ENCODE results near the gene WWTR1. TPM values are rescaled to one million over a fixed set of nuclear protein-coding genes. Genes with fewer than 3 reads are reported as not detected.

Gene WWTR1
- total and polyA plus RNA-seq, 2 donors from 2014 or later = 23.3 to 117 TPM

- no peak for TF ChIP-seq CTCF (IDR thresholded peaks at IDR 0.05; ENCODE audit: borderline replicate concordance, extremely low read depth, insufficient read depth)
- Histone ChIP-seq H3K4me3 (ENCODE audit: low read length in 3 of 3) (no peak overlapping the region), H3K9ac (ENCODE audit: low read length in 3 of 3) (peak overlapping the region in 1 of 3 donors; percentile 1), H3K36me3 (ENCODE audit: control insufficient read depth in 2 of 3, insufficient read depth in 3 of 3, low read length in 3 of 3) (peaks cover 0 to 5% (median 3%) of the 10 kb centered on the region in 3 donors), H3K27ac (ENCODE audit: low read depth in 2 of 2, low read length in 2 of 2) (peak overlapping the region in 1 of 2 donors; percentile 47), H3K9me3 (ENCODE audit: control insufficient read depth in 2 of 3, insufficient read depth in 1 of 3, low read length in 3 of 3) (no peaks in the 10 kb centered on the region), H3K27me3 (ENCODE audit: control insufficient read depth, insufficient read depth, low read length) (no peaks in the 10 kb centered on the region), H3K4me1 (ENCODE audit: control insufficient read depth in 2 of 3, insufficient read depth in 2 of 3, low read depth in 1 of 3, low read length in 3 of 3) (peaks cover 4 to 27% (median 22%) of the 10 kb centered on the region in 3 donors)
- intact Hi-C loops (cut with DNase I) = loop anchor here (10.0 kb wide), 1 partner anchor 120 kb away; the partner anchor contains the start of gene WWTR1
- DNase-seq (no peak), FAIRE-seq (no peak)
These were observed 123.0 kb downstream of the WWTR1 start for GRCh38 chr3:149534671-149535332.

DNA sequence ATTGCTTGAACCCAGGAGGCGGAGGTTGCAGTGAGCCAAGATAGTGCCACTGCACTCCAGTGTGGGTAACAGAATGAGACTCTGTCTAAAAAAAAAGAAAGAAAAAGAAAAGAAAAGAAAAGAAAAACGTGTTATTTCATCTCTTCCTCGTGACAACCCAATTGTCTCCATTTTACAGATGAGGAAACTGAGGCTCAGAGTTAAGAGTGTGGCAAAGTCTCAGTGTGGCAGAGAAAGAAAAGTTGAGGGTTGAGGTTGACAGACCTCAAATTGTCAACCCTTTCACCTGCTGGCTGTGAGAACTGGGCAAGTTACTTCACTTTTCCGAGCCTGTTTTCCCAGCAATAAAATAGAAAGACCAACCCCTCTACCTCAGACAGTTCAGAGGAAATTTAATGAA, 123.7 kb downstream of the WWTR1 start:
- FAIRE-seq = no peak
- DNase-seq = no peak
- Histone ChIP-seq H3K4me3 (ENCODE audit: low read length in 3 of 3) (no peak overlapping the region), H3K27me3 (ENCODE audit: control insufficient read depth, insufficient read depth, low read length) (no peaks in the 10 kb centered on the region), H3K27ac (ENCODE audit: low read depth in 2 of 2, low read length in 2 of 2) (no peak overlapping the region), H3K36me3 (ENCODE audit: control insufficient read depth in 2 of 3, insufficient read depth in 3 of 3, low read length in 3 of 3) (peaks cover 0 to 5% (median 3%) of the 10 kb centered on the region in 3 donors), H3K9me3 (ENCODE audit: control insufficient read depth in 2 of 3, insufficient read depth in 1 of 3, low read length in 3 of 3) (no peaks in the 10 kb centered on the region), H3K9ac (ENCODE audit: low read length in 3 of 3) (no peak overlapping the region), H3K4me1 (ENCODE audit: control insufficient read depth in 2 of 3, insufficient read depth in 2 of 3, low read depth in 1 of 3, low read length in 3 of 3) (peaks cover 4 to 22% (median 22%) of the 10 kb centered on the region in 3 donors)
- intact Hi-C loops (cut with DNase I) = loop anchor here (10.0 kb wide), 1 partner anchor 121 kb away; the partner anchor contains the start of gene WWTR1
- no peak for TF ChIP-seq CTCF (IDR thresholded peaks at IDR 0.05; ENCODE audit: borderline replicate concordance, extremely low read depth, insufficient read depth)

- no peak overlapping the region for H3K4me3 ChIP-seq (ENCODE audit: low read length in 3 of 3)
- no peak for TF ChIP-seq CTCF (IDR thresholded peaks at IDR 0.05; ENCODE audit: borderline replicate concordance, extremely low read depth, insufficient read depth)
- intact Hi-C loops (cut with DNase I) = loop anchor here (10.0 kb wide), 1 partner anchor 122 kb away; the partner anchor contains the start of gene WWTR1
- FAIRE-seq (no peak), DNase-seq (peak in 1 of 5 donors; percentile 16)
- peaks cover 0 to 5% (median 3%) of the 10 kb centered on the region in 3 donors for H3K36me3 ChIP-seq (ENCODE audit: control insufficient read depth in 2 of 3, insufficient read depth in 3 of 3, low read length in 3 of 3)
- H3K27ac ChIP-seq (ENCODE audit: low read depth in 2 of 2, low read length in 2 of 2) = peak overlapping the region in 1 of 2 donors; percentile 41
- H3K4me1 ChIP-seq (ENCODE audit: control insufficient read depth in 2 of 3, insufficient read depth in 2 of 3, low read depth in 1 of 3, low read length in 3 of 3) = peaks cover 4 to 26% (median 25%) of the 10 kb centered on the region in 3 donors
- H3K9ac ChIP-seq (ENCODE audit: low read length in 3 of 3) = no peak overlapping the region
- no peaks in the 10 kb centered on the region for H3K9me3 ChIP-seq (ENCODE audit: control insufficient read depth in 2 of 3, insufficient read depth in 1 of 3, low read length in 3 of 3)
- no peaks in the 10 kb centered on the region for H3K27me3 ChIP-seq (ENCODE audit: control insufficient read depth, insufficient read depth, low read length)
These were observed 125.2 kb downstream of the WWTR1 start for GRCh38 chr3:149532489-149533180.
